Activated CD4-positive, alpha-beta memory T cell treated with anti-CD3 and anti-CD28 coated beads for 36 hours (primary cell): ENCODE results near the gene PPFIBP2. TPM values are rescaled to one million over a fixed set of nuclear protein-coding genes. Genes with fewer than 3 reads are reported as not detected.
A peak's percentile ranks its signal among the peaks of the same experiment; 100 is the strongest.
"Not testable (repeated sequence)": the region's sequence is repeated elsewhere in the genome, so short reads cannot be mapped to it uniquely, and the experiment has no call there.

Experiments
- CTCF ChIA-PET: fragments of 350-600 bp; sonication (Branson Sonifier 250); formaldehyde crosslinking; loops from one replicate; lab custom pipeline; 2021; ENCODE audit warnings: antibody characterized with exemption, inconsistent platforms; lab: Charles Lee
- POLR2A ChIA-PET: fragments of 350-600 bp; sonication (Branson Sonifier 250); formaldehyde crosslinking; loops from one replicate; lab custom pipeline; 2021; ENCODE audit warnings: antibody characterized with exemption; lab: Charles Lee
- DNase-seq: peaks from one replicate; pipeline ENCODE4 v3.0.0-alpha.2; 2020
- H3K27ac Mint-ChIP-seq: one replicate; pipeline ENCODE4 v1.8.0; 2021; ENCODE audit warnings: mixed read lengths
- H3K27me3 Mint-ChIP-seq: one replicate; pipeline ENCODE4 v1.8.0; 2021; ENCODE audit warnings: mixed read lengths
- H3K36me3 Mint-ChIP-seq: one replicate; pipeline ENCODE4 v1.8.0; 2021; ENCODE audit warnings: mixed read lengths
- H3K4me1 Mint-ChIP-seq: one replicate; pipeline ENCODE4 v1.8.0; 2021; ENCODE audit warnings: low read depth, mixed read lengths
- H3K4me3 Mint-ChIP-seq: one replicate; pipeline ENCODE4 v1.8.0; 2021; ENCODE audit warnings: mild to moderate bottlenecking, mixed read lengths
- H3K9me3 Mint-ChIP-seq: one replicate; pipeline ENCODE4 v1.8.0; 2021; ENCODE audit warnings: mixed read lengths
- intact Hi-C: fragments of 100-400 bp; cut with micrococcal nuclease; formaldehyde crosslinking; loops from one replicate; pipeline ENCODE4 v1.15.1; 2023
- total RNA-seq, 2 experiments: library from RNA; stranded (reverse); gene quantifications; one replicate each; pipeline ENCODE4 v1.2.3, GENCODE V29; 2021

PPFIBP2 gene
- total RNA-seq, 2 experiments from 2014 or later: 8.8 to 9.2 TPM

- ChIA-PET CTCF (interaction anchor here (0.6 to 2.7 kb wide), 10 partner anchors 10 to 559 kb away, joined by 3 to 13 read pairs (median 4); partner anchors contain the start of gene PPFIBP2), POLR2A (no interaction called here)
- no peak overlapping the region for H3K4me3 Mint-ChIP-seq
Measured at GRCh38 chr11:7656704-7657103, 142.9 kb downstream of the PPFIBP2 start.

GRCh38 chr11:7657306-7658025, 143.7 kb downstream of the PPFIBP2 start:
- peak; percentile 39 for DNase-seq
- Mint-ChIP-seq H3K36me3 (peaks cover 5% of the 10 kb centered on the region), H3K27me3 (no peaks in the 10 kb centered on the region), H3K27ac (no peak overlapping the region), H3K4me1 (no peaks in the 10 kb centered on the region), H3K9me3 (peaks cover 2% of the 10 kb centered on the region), H3K4me3 (no peak overlapping the region)
- ChIA-PET POLR2A (no interaction called here), CTCF (interaction anchor here (0.6 to 2.7 kb wide), 13 partner anchors 9 to 560 kb away, joined by 3 to 13 read pairs (median 3); partner anchors contain the start of gene PPFIBP2)
- intact Hi-C loops: no loop called here

More at GRCh38 chr11:7656704-7657103, 142.9 kb downstream of the PPFIBP2 start:
- Mint-ChIP-seq H3K27ac (no peak overlapping the region), H3K27me3 (no peaks in the 10 kb centered on the region), H3K36me3 (peaks cover 6% of the 10 kb centered on the region), H3K9me3 (no peaks in the 10 kb centered on the region), H3K4me1 (no peaks in the 10 kb centered on the region)
- intact Hi-C loops: no loop called here
- DNase-seq: no peak

- H3K9me3 Mint-ChIP-seq, CTCF ChIA-PET, POLR2A ChIA-PET, H3K4me3 Mint-ChIP-seq, H3K36me3 Mint-ChIP-seq, H3K27me3 Mint-ChIP-seq, DNase-seq, H3K27ac Mint-ChIP-seq, H3K4me1 Mint-ChIP-seq, intact Hi-C loops: not testable (repeated sequence)
Measured at GRCh38 chr11:7663531-7663930, 149.7 kb downstream of the PPFIBP2 start.

DNA sequence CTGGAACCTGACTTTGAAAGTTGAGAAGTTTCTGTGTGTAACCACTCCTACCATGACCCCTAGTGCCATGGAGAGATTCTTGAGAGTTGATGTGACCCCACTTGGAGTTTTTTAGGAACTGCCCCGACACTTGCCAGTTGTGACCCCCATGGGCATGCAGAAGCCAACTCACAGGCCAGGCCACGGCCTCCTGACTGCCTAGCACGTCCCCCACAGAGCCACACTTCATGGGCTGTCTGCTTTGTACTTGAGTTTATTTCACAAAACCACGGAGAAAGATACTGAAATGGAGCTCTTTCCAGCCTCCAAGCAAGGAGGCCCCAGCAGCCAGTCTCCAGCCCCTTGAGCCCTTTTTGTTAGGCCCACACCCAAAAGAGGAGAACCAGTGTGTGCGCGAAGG, 151.1 kb downstream of the PPFIBP2 start:
- intact Hi-C loops: loop anchor here (1.0 to 2.0 kb wide), 3 partner anchors 30 to 152 kb away; partner anchors contain the start of gene PPFIBP2
- H3K36me3 Mint-ChIP-seq: peaks cover 3% of the 10 kb centered on the region
- no peak for DNase-seq
- POLR2A ChIA-PET: no interaction called here
- no peaks in the 10 kb centered on the region for H3K27me3 Mint-ChIP-seq
- no peak overlapping the region for H3K27ac Mint-ChIP-seq
- peaks cover 4% of the 10 kb centered on the region for H3K9me3 Mint-ChIP-seq
- CTCF ChIA-PET: interaction anchor here (0.7 to 3.4 kb wide), 18 partner anchors 8 to 852 kb away, joined by 3 to 41 read pairs (median 6); partner anchors contain the start of gene PPFIBP2
- H3K4me3 Mint-ChIP-seq: no peak overlapping the region
- no peaks in the 10 kb centered on the region for H3K4me1 Mint-ChIP-seq

- H3K4me3 Mint-ChIP-seq: no peak overlapping the region
- CTCF ChIA-PET: interaction anchor here (0.7 to 3.4 kb wide), 21 partner anchors 9 to 853 kb away, joined by 3 to 41 read pairs (median 6); partner anchors contain the start of gene PPFIBP2
- H3K27ac Mint-ChIP-seq: no peak overlapping the region
- intact Hi-C loops: loop anchor here (1.0 to 2.0 kb wide), 3 partner anchors 29 to 152 kb away; partner anchors contain the start of gene PPFIBP2
- H3K4me1 Mint-ChIP-seq: peaks cover under 1% of the 10 kb centered on the region
- H3K9me3 Mint-ChIP-seq: peaks cover 4% of the 10 kb centered on the region
- DNase-seq: peak; percentile 85
- no peaks in the 10 kb centered on the region for H3K27me3 Mint-ChIP-seq
- POLR2A ChIA-PET: no interaction called here
- peaks cover 3% of the 10 kb centered on the region for H3K36me3 Mint-ChIP-seq
Measured at GRCh38 chr11:7665473-7666291, 151.9 kb downstream of the PPFIBP2 start.

DNA sequence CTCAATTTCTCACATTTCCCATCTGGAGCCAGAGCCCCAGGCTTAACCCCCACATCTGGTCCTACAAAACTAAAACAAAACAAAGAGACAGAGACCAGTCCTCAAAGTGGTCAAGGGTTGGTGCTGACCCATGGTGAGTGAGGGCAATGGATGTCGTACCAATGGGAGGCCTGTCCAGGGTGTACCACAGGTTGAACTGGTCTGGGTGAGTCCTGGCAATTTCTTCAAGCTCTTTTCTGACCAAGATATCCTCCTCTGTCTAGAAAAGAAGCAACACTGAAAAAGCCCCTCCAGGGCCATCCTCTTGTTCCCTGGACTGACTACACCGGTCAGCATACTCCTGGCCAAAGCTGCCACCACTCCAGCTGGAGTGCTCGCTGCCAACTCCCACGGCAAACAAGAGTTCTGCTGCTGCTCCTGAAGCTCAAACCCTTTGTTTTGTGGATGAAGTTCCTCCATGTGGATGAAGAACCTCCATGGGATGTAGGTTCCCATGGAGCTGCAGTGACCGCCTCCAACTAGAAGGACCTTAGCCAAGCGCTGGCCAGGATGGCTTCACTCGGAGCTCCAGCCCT, 152.6 kb downstream of the PPFIBP2 start:
- Mint-ChIP-seq H3K36me3 (peaks cover 3% of the 10 kb centered on the region), H3K27me3 (no peaks in the 10 kb centered on the region), H3K27ac (no peak overlapping the region), H3K4me3 (no peak overlapping the region), H3K9me3 (peaks cover 4% of the 10 kb centered on the region), H3K4me1 (peaks cover 6% of the 10 kb centered on the region)
- intact Hi-C loops: no loop called here
- ChIA-PET POLR2A (no interaction called here), CTCF (interaction anchor here (0.7 to 3.4 kb wide), 14 partner anchors 10 to 854 kb away, joined by 3 to 41 read pairs (median 6); partner anchors contain the start of gene PPFIBP2)
- DNase-seq: no peak

- POLR2A ChIA-PET: no interaction called here
- H3K4me1 Mint-ChIP-seq: peaks cover 15% of the 10 kb centered on the region
- no peak overlapping the region for H3K27ac Mint-ChIP-seq
- no peak overlapping the region for H3K4me3 Mint-ChIP-seq
- no peak for DNase-seq
- H3K9me3 Mint-ChIP-seq: peaks cover 2% of the 10 kb centered on the region
- H3K36me3 Mint-ChIP-seq: peaks cover 3% of the 10 kb centered on the region
- intact Hi-C loops: no loop called here
- H3K27me3 Mint-ChIP-seq: peaks cover 3% of the 10 kb centered on the region
- CTCF ChIA-PET: interaction anchor here (0.7 to 3.3 kb wide), 8 partner anchors 10 to 314 kb away, joined by 3 to 17 read pairs (median 4); partner anchors contain the start of gene PPFIBP2
Measured at GRCh38 chr11:7667460-7667859, 153.7 kb downstream of the PPFIBP2 start.

DNA sequence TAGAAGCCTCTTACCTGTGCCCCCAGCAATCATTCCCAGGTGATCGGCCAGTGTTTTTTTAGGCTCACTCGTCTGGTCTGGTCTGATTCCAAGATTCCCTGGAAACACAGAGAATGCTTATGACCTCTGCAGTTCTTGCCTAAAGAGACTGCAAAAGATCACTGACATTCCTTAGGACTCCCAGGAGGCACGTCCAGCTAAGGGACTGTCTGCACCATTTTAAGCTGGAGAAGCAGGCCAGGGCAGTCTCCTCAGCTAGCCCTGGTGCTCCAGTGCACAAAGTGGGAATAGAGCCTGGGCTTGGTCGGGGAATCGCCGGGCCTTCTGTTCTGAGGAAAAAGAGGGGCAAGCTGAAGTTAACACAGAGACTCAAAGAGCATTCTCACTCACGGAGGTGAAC, 154.7 kb downstream of the PPFIBP2 start:
- H3K27me3 Mint-ChIP-seq: peaks cover 12% of the 10 kb centered on the region
- peaks cover 2% of the 10 kb centered on the region for H3K9me3 Mint-ChIP-seq
- DNase-seq: no peak
- H3K4me1 Mint-ChIP-seq: peaks cover 20% of the 10 kb centered on the region
- ChIA-PET POLR2A (no interaction called here), CTCF (interaction anchor here (1.2 to 3.0 kb wide), 3 partner anchors 21 to 155 kb away, joined by 4 to 11 read pairs (median 6); partner anchors contain the start of gene PPFIBP2)
- no peak overlapping the region for H3K27ac Mint-ChIP-seq
- intact Hi-C loops: no loop called here
- peaks cover 3% of the 10 kb centered on the region for H3K36me3 Mint-ChIP-seq
- no peak overlapping the region for H3K4me3 Mint-ChIP-seq

GRCh38 chr11:7668911-7669310, 155.1 kb downstream of the PPFIBP2 start:
- Mint-ChIP-seq H3K27ac (no peak overlapping the region), H3K9me3 (peaks cover 1% of the 10 kb centered on the region), H3K4me1 (peaks cover 21% of the 10 kb centered on the region), H3K36me3 (peaks cover 2% of the 10 kb centered on the region), H3K4me3 (no peak overlapping the region), H3K27me3 (peaks cover 13% of the 10 kb centered on the region)
- no peak for DNase-seq
- intact Hi-C loops: no loop called here
- POLR2A ChIA-PET: no interaction called here
- CTCF ChIA-PET: interaction anchor here (1.2 to 3.0 kb wide), 4 partner anchors 21 to 315 kb away, joined by 3 to 11 read pairs (median 5); partner anchors contain the start of gene PPFIBP2

DNA sequence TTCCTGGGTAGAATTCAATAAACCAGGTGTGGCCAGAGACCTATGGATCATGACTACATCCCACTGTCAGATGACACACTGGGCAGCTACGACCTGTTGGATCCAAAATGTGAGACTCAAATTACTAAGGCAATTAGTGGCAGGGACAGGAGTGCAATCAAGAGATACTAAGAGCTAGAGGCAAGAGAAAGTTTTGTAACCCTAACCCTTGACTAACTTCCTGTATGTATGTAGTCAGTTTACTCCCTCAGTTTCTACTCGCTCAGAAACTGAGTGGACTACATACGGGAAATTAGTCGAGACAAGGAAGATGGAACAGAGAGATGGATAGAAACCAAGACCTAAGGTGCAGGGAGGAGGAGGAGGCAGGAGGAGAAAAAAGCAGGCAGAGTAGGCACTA, 156.8 kb downstream of the PPFIBP2 start:
- Mint-ChIP-seq H3K4me1 (peaks cover 25% of the 10 kb centered on the region), H3K36me3 (no peaks in the 10 kb centered on the region), H3K4me3 (no peak overlapping the region), H3K27me3 (peaks cover 22% of the 10 kb centered on the region), H3K9me3 (no peaks in the 10 kb centered on the region), H3K27ac (no peak overlapping the region)
- no peak for DNase-seq
- ChIA-PET CTCF (interaction anchor here (1.3 to 1.4 kb wide), 2 partner anchors 22 to 24 kb away, joined by 3 to 4 read pairs; no protein-coding TSS in a partner anchor), POLR2A (no interaction called here)
- intact Hi-C loops: loop anchor here (5.0 to 10.0 kb wide), 3 partner anchors 923 to 1986 kb away; partner anchors contain the start of genes TAF10, TPP1, TRIM22 and TRIM5
